Activated gamma-delta T cell treated with anti-CD3 and anti-CD28 coated beads, Interleukin-2, amount 50 U/mL, for 16 hours (primary cell): ENCODE results near the gene PSMF1.
"Not testable (repeated sequence)": the region's sequence is repeated elsewhere in the genome, so short reads cannot be mapped to it uniquely, and the experiment has no call there.

ENCODE experiments used
- DNase-seq: peaks from one replicate; pipeline ENCODE4 v3.0.0-alpha.2; 2020; ENCODE audit warnings: low read depth

Gene PSMF1

GRCh38 chr20:1122388-1123315 lies 4.2 kb downstream of the PSMF1 start:
- DNase-seq, result no peak

- no peak for DNase-seq
Observed at GRCh38 chr20:1123666-1124065, 5.3 kb downstream of the PSMF1 start.

GRCh38 chr20:1124421-1124820 lies 6.0 kb downstream of the PSMF1 start:
- no peak for DNase-seq

GRCh38 chr20:1125277-1125676 lies 6.9 kb downstream of the PSMF1 start:
- DNase-seq, result no peak

GRCh38 chr20:1127840-1128239 lies 9.4 kb downstream of the PSMF1 start:
- no peak for DNase-seq

GRCh38 chr20:1130058-1130694 lies 11.8 kb downstream of the PSMF1 start:
- DNase-seq, result no peak

- DNase-seq, result no peak
Observed at GRCh38 chr20:1130847-1131246, 12.4 kb downstream of the PSMF1 start.

GRCh38 chr20:1131354-1131753 lies 13.0 kb downstream of the PSMF1 start:
- no peak for DNase-seq

GRCh38 chr20:1134355-1134754 lies 16.0 kb downstream of the PSMF1 start:
- DNase-seq, result no peak

- no peak for DNase-seq
Observed at GRCh38 chr20:1134836-1135235, 16.4 kb downstream of the PSMF1 start.

GRCh38 chr20:1137236-1137635 lies 18.8 kb downstream of the PSMF1 start:
- no peak for DNase-seq

- DNase-seq, result no peak
Observed at GRCh38 chr20:1144401-1145172, 26.2 kb downstream of the PSMF1 start.

- no peak for DNase-seq
Observed at GRCh38 chr20:1146957-1147356, 28.6 kb downstream of the PSMF1 start.

GRCh38 chr20:1149812-1150211 lies 31.4 kb downstream of the PSMF1 start:
- DNase-seq, result not testable (repeated sequence)

GRCh38 chr20:1150218-1150617 lies 31.8 kb downstream of the PSMF1 start:
- DNase-seq, result no peak

GRCh38 chr20:1150968-1151367 lies 32.6 kb downstream of the PSMF1 start:
- no peak for DNase-seq

GRCh38 chr20:1154226-1154625 lies 35.8 kb downstream of the PSMF1 start:
- DNase-seq, result no peak

GRCh38 chr20:1154691-1155090 lies 36.3 kb downstream of the PSMF1 start:
- no peak for DNase-seq

- no peak for DNase-seq
Observed at GRCh38 chr20:1155342-1155741, 36.9 kb downstream of the PSMF1 start.

- no peak for DNase-seq
Observed at GRCh38 chr20:1160496-1160895, 42.1 kb downstream of the PSMF1 start.

GRCh38 chr20:1160991-1161390 lies 42.6 kb downstream of the PSMF1 start:
- DNase-seq, result no peak

GRCh38 chr20:1163105-1163504 lies 44.7 kb downstream of the PSMF1 start:
- no peak for DNase-seq

- DNase-seq, result no peak
Observed at GRCh38 chr20:1163653-1164052, 45.3 kb downstream of the PSMF1 start.
